Measurements from ENCODE around the gene WWP2.

Gene WWP2

GRCh38 chr16:69859105-69859989 lies 97.2 kb downstream of the WWP2 start:
- no peak for DNase-seq (ENCODE audit: low read depth)

GRCh38 chr16:69860233-69861231 lies 98.4 kb downstream of the WWP2 start:
- no peak for DNase-seq (ENCODE audit: low read depth)

- no peak for DNase-seq (ENCODE audit: low read depth)
Measured at GRCh38 chr16:69861292-69862030, 99.3 kb downstream of the WWP2 start.

- DNase-seq (ENCODE audit: low read depth): no peak
Measured at GRCh38 chr16:69863401-69864281, 101.5 kb downstream of the WWP2 start.

GRCh38 chr16:69865701-69866100 lies 103.6 kb downstream of the WWP2 start:
- no peak for DNase-seq (ENCODE audit: low read depth)

DNA sequence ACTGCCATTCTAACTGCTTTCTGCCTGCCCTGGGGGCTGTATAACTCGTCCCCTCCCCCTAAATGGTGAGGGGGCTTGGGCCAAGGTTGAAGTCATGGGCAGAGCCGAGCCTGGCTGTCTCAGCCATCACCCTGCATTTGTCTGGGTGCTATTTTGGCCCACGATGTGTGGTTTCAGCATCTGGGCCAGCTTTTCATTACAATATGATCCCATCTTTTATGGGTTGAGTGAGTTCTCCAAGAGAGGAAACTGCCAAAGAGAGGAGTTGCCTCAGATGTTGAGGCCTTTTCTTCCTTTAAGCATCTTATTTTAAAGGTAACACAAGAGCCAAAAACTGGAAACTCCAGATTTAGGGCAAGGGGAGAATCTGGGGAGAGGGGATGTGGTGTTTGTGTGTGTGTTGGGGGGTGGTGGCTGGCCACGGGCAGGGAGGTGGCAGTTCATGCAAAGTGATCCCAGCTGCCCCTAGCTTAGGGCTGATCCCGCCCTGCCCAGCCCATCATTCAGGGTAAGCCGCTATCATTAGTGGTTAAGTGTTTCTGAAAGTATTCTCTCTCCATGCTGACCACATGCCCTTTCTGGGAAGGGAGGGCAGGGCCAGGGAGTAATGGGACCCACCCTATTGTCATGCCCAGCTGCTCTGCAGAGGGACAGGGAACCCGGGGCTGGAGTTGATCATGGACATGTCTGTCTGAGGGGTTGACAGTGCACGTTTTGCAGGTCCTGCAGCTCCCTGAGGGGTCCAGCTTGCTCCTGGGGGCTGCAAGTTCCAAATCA lies 105.8 kb downstream of the WWP2 start:
- no peak for DNase-seq (ENCODE audit: low read depth)

DNA sequence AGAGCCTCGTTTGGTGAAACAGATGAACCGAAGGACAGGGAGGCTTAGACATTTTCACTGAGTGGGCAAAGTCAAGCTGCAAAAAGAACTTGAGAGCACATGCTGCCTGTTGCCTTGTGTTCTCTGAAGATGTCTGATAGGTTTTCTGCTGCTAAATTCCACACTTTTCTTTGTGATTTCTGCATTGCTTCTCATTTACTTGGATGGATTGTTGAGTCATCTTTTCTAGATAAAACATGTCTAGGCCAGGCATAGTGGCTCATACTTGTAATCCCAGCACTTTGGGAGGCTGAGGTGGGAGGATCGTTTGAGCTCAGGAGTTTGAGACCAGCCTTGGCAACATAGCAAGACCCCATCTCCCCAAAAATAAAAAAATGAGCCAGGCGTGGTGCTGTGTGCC lies 108.6 kb downstream of the WWP2 start:
- DNase-seq (ENCODE audit: low read depth): no peak

- no peak for DNase-seq (ENCODE audit: low read depth)
Measured at GRCh38 chr16:69871708-69872107, 109.6 kb downstream of the WWP2 start.

GRCh38 chr16:69872888-69873287 lies 110.8 kb downstream of the WWP2 start:
- no peak for DNase-seq (ENCODE audit: low read depth)

DNA sequence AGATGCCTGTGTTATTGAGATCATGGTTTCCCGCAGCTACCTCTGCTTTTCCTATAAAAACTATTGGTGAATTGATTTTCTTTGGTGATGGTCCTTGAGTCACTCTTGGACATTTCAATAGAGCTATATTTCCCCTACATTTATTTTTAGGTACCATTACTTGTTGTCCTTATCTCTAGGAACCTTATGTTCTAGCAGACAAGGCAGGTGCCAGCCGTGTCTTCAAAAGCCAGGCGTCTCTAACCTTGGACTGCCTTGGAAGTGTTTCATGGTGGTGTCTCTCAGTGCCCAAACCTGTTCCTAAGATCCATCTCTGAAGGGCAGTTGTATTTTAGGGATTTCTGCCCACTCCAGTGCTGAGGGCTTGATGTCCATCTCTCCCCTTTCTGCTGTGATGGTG lies 111.7 kb downstream of the WWP2 start:
- no peak for DNase-seq (ENCODE audit: low read depth)

DNA sequence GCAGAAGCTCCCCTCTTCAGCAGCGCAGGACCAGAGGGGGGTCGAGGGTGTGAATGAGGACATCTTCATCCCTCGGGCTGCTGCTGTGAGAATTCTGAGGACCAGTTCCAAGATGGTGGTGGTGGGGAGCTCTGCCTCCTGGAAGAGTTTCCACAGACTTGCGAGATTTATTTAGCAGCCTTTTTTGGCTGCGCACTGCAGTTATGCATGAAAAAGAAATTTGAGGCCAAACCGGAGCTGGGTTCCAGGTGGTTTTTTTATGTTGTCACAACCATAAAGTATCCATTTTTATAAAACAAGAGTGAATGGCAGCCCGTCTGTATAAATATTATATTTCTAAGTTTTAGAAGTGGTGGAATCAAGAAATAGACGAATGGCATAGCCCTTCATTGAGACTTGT lies 112.1 kb downstream of the WWP2 start:
- DNase-seq (ENCODE audit: low read depth): no peak

DNA sequence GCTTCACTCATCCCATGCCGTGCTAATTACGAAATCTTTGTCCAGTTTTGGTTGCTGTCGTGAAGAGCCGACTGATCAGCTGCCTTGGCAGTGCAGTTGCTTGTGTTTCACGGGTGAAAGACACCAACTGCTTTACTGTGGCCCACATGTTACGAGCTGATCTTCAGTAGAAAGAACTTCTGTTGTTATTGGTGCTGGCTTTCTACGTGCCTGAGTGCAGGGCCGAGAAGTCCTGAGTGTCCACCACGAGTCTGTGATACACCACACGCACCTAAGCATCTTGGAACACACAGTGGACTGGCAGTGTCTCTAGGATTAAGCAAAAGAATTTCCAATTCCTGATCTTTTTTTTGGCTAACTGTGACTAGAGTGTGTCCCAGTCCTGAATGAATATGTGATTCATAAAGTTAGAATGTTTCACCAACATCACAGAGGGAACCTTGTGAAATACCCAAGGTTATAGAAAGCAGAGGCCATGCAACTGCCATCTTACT lies 118.6 kb downstream of the WWP2 start:
- DNase-seq (ENCODE audit: low read depth): no peak

- no peak for DNase-seq (ENCODE audit: low read depth)
Measured at GRCh38 chr16:69881141-69881540, 119.0 kb downstream of the WWP2 start.

- no peak for DNase-seq (ENCODE audit: low read depth)
Measured at GRCh38 chr16:69883744-69884143, 121.6 kb downstream of the WWP2 start.

DNA sequence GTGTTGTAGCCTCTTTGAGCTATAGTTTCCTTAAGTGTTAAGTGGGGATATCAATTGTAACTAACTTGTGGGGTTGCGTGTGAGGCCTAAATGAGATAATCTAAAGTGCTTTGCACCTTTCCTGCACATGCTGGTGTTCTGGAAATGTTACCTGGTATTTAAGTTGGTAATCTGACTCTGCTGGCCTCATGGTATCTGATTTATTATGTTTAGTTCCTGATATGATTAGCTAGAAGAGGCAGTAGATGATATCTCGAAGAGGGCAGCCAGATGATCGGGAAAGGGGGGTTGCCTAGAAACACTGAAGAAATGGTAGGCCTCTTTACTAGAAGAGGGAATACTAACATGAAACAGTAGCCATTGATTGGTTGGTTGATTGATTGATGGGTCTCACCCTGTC lies 123.6 kb downstream of the WWP2 start:
- DNase-seq (ENCODE audit: low read depth): no peak

- DNase-seq (ENCODE audit: low read depth): no peak
Measured at GRCh38 chr16:69886726-69887125, 124.6 kb downstream of the WWP2 start.

DNA sequence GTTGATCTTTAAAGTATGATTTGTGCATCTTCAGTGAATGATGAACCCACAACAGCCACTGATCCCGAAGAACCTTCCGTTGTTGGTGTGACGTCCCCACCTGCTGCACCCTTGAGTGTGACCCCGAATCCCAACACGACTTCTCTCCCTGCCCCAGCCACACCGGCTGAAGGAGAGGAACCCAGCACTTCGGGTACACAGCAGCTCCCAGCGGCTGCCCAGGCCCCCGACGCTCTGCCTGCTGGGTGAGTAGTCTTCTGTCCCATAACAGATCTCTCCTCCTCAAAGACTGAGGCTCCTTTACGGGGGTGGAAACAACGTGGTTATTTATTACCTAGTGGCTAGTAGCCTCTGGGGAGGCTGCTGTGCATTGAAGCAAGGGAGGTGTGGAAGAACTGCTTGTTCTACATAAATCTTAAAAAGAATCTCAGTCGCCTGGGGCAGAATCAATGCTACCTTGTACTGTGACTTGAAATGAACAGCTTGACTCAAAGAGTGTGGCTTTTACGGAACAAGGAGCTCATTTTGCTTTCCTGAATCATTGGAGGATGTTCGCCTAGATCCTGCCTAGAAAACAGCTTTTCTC lies 126.0 kb downstream of the WWP2 start:
- DNase-seq (ENCODE audit: low read depth): no peak

DNA sequence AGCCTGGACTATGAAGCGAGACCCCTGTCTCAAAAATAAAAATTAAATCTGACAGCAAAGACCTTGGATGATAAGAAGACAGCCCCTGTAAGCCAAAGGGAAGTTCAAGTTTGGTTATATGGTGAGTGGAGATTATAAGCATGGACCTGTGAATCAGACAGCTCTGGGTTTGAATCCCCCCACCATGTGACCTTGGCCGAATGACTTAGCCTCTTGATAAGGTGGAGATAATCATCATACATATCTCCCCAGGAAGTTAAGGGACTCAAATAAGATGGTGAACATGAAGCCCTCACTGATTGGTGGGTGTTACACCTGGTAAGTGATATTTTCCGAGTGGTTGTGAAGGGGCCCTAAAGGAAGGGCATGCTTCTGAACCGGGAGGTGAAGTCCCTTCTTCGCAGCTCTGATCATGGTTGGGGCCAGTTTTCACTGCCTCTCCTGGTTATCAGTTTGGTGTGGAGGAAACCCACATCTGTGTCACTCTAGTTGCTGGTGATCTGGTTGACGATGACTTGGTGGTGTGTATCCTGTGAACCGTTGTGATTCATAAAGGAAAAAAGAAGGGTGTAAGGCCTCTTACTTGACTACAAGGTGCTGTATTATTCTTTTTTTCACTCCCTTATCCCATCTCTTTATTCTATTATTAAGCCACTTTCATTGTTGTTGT lies 127.3 kb downstream of the WWP2 start:
- no peak for DNase-seq (ENCODE audit: low read depth)

Data from activated T-cell treated with anti-CD3 and anti-CD28 coated beads for 24 hours (primary cell).